WTC11 (cell line): ENCODE measurements around the gene HRNR. TPM values are rescaled to one million over a fixed set of nuclear protein-coding genes. Genes with fewer than 3 reads are reported as not detected.
A peak's percentile ranks its signal among the peaks of the same experiment; 100 is the strongest.

ENCODE experiments used
- ATAC-seq: fragments of 200-7000 bp; cut with Tn5 transposase; 2 replicates; pipeline ENCODE4 v1.10.0; 2021; ENCODE audit warnings: mild to moderate bottlenecking, moderate library complexity
- CTCF ChIA-PET: fragments of 300-600 bp; sonication (Branson Sonifier 250); formaldehyde crosslinking; loops from one replicate; lab custom pipeline; 2021; ENCODE audit warnings: antibody characterized with exemption; lab: Charles Lee
- POLR2A ChIA-PET: fragments of 350-600 bp; sonication (Branson Sonifier 250); formaldehyde crosslinking; loops from one replicate; lab custom pipeline; 2021; ENCODE audit warnings: antibody characterized with exemption; lab: Charles Lee
- DNase-seq: peaks from one replicate; pipeline ENCODE4 v3.0.0; 2021; ENCODE audit warnings: low spot score
- H3K27ac Mint-ChIP-seq: 2 replicates; pipeline ENCODE4 v1.8.0; 2021; ENCODE audit warnings: mixed read lengths
- H3K27me3 Mint-ChIP-seq: 2 replicates; pipeline ENCODE4 v1.8.0; 2021; ENCODE audit warnings: low read depth, mild to moderate bottlenecking, moderate library complexity, mixed read lengths
- H3K36me3 Mint-ChIP-seq: 2 replicates; pipeline ENCODE4 v1.8.0; 2021; ENCODE audit warnings: mixed read lengths
- H3K4me1 Mint-ChIP-seq: 2 replicates; pipeline ENCODE4 v1.8.0; 2022; ENCODE audit warnings: mixed read lengths
- H3K4me3 Mint-ChIP-seq: 2 replicates; pipeline ENCODE4 v1.8.0; 2021; ENCODE audit warnings: mild to moderate bottlenecking, moderate library complexity, mixed read lengths
- H3K9me3 Mint-ChIP-seq: 2 replicates; pipeline ENCODE4 v1.8.0; 2021; ENCODE audit warnings: mixed read lengths
- ATF1 ChIP-seq: sonication (generic); formaldehyde crosslinking; IDR thresholded peaks from 2 replicates; pipeline ENCODE4 v1.8.1; 2023; ENCODE audit warnings: mild to moderate bottlenecking, moderate library complexity, missing genetic modification reagents
- CTCF ChIP-seq: fragments of 200-600 bp; IDR thresholded peaks from 2 replicates; pipeline ENCODE4 v1.8.0; 2022; ENCODE audit warnings: antibody characterized with exemption
- EMX1 ChIP-seq: fragments of 250-450 bp; sonication (Bioruptor Pico); IDR thresholded peaks from 2 replicates; pipeline ENCODE4 v1.8.0; 2021; ENCODE audit warnings: mild to moderate bottlenecking
- HMGA2 ChIP-seq: fragments of 250-450 bp; sonication (Bioruptor Pico); IDR thresholded peaks from 2 replicates; pipeline ENCODE4 v1.4.0; 2021; ENCODE audit warnings: mild to moderate bottlenecking, moderate library complexity
- NR1H2 ChIP-seq: sonication (generic); formaldehyde crosslinking; IDR thresholded peaks from 2 replicates; pipeline ENCODE4 v1.9.0; 2021; ENCODE audit warnings: mild to moderate bottlenecking, moderate library complexity, missing genetic modification reagents
- SMAD3 ChIP-seq: sonication (generic); formaldehyde crosslinking; IDR thresholded peaks from 2 replicates; pipeline ENCODE4 v1.8.0; 2022; ENCODE audit warnings: missing genetic modification reagents, mild to moderate bottlenecking, borderline replicate concordance
- SMAD4 ChIP-seq: sonication (generic); formaldehyde crosslinking; IDR thresholded peaks from 2 replicates; pipeline ENCODE4 v1.8.0; 2022; ENCODE audit warnings: mild to moderate bottlenecking, missing genetic modification reagents
- TP53 ChIP-seq: sonication (generic); formaldehyde crosslinking; IDR thresholded peaks from 2 replicates; pipeline ENCODE4 v1.8.1; 2023; ENCODE audit warnings: mild to moderate bottlenecking, missing genetic modification reagents
- ZBTB21 ChIP-seq: sonication (generic); formaldehyde crosslinking; IDR thresholded peaks from 2 replicates; pipeline ENCODE4 v1.8.1; 2023; ENCODE audit warnings: mild to moderate bottlenecking, missing genetic modification reagents, borderline replicate concordance
- total RNA-seq: library from RNA; stranded (reverse); gene quantifications from 3 replicates; pipeline ENCODE4 v1.2.3, GENCODE V29; 2021
- TF ChIP-seq, protein P1 (sequence below): sonication (generic); formaldehyde crosslinking; IDR thresholded peaks from 2 replicates; pipeline ENCODE4 v1.8.1; 2023; ENCODE audit warnings: mild to moderate bottlenecking, missing genetic modification reagents
- TF ChIP-seq, protein P2 (sequence below): fragments of 250-450 bp; sonication (Bioruptor Pico); IDR thresholded peaks from 2 replicates; pipeline ENCODE4 v1.9.0; 2021; ENCODE audit warnings: mild to moderate bottlenecking

HRNR gene
- total RNA-seq, 1 experiment from 2014 or later, result not detected

DNA sequence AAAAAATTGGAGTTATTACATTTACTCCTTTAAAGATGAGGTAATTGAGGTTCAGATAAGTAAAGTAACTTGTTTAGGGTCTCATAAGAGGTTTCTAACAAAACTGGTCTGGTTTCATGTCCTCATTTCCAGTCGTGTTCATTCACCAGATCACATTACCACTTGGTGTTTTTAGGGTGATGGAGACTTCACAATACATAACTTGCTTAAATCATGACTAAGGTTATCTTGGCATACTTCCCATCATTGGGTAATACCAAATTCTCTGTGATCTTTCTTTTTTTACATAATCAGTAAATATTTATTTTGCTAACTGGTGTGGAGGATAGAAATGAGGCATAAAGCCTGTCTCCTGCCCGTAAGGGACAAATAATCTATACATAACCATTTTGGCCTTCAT is 33.4 kb downstream of the HRNR start (continued):
- TF ChIP-seq, protein P1, sequence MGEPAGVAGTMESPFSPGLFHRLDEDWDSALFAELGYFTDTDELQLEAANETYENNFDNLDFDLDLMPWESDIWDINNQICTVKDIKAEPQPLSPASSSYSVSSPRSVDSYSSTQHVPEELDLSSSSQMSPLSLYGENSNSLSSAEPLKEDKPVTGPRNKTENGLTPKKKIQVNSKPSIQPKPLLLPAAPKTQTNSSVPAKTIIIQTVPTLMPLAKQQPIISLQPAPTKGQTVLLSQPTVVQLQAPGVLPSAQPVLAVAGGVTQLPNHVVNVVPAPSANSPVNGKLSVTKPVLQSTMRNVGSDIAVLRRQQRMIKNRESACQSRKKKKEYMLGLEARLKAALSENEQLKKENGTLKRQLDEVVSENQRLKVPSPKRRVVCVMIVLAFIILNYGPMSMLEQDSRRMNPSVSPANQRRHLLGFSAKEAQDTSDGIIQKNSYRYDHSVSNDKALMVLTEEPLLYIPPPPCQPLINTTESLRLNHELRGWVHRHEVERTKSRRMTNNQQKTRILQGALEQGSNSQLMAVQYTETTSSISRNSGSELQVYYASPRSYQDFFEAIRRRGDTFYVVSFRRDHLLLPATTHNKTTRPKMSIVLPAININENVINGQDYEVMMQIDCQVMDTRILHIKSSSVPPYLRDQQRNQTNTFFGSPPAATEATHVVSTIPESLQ, result no peak
- TF ChIP-seq ZBTB21, result no peak
- TF ChIP-seq, protein P2, sequence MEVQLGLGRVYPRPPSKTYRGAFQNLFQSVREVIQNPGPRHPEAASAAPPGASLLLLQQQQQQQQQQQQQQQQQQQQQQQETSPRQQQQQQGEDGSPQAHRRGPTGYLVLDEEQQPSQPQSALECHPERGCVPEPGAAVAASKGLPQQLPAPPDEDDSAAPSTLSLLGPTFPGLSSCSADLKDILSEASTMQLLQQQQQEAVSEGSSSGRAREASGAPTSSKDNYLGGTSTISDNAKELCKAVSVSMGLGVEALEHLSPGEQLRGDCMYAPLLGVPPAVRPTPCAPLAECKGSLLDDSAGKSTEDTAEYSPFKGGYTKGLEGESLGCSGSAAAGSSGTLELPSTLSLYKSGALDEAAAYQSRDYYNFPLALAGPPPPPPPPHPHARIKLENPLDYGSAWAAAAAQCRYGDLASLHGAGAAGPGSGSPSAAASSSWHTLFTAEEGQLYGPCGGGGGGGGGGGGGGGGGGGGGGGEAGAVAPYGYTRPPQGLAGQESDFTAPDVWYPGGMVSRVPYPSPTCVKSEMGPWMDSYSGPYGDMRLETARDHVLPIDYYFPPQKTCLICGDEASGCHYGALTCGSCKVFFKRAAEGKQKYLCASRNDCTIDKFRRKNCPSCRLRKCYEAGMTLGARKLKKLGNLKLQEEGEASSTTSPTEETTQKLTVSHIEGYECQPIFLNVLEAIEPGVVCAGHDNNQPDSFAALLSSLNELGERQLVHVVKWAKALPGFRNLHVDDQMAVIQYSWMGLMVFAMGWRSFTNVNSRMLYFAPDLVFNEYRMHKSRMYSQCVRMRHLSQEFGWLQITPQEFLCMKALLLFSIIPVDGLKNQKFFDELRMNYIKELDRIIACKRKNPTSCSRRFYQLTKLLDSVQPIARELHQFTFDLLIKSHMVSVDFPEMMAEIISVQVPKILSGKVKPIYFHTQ, result no peak
- no peak for TF ChIP-seq TP53 (CRISPR knock-in tag)

DNA sequence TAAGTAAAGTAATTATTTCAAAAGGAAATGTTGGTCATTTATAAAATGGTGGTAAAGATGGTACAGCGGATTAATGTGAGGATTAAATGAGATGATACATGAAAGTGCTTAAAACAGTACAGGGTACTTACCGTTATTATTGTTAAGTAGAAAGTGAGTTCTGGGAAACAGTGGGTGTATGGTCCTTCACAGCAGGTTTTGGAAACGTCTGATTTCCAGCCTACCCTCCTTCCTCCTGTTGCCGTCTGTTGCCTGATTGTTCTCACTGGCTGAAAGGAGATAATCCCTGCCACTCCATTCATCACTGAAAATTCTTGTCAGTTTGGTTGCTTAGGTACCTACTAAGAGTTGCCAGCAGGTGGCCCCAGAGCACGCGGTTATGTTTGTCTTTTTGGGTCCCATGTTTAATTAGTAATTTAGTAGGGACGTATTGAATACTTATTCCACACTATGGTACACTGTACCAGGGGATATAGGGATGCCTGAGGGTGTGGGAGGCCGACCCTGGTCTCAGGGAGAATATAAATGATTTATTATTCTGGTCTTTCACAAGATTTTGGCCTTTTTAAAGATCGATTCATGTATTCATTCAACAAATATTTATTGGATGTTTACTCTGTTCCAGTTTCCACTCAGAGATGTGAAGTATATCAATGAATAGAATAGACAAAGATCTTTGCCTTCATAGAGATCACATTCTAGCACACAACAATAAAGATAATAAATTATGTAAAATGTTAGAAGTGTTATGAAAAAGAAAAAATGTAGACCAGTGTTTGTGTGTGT is 34.1 kb downstream of the HRNR start:
- DNase-seq (peak; percentile 49), ATAC-seq (peak; percentile 54)
- Mint-ChIP-seq H3K27me3 (peaks cover 14% of the 10 kb centered on the region), H3K27ac (no peak overlapping the region), H3K4me3 (no peak overlapping the region), H3K4me1 (no peaks in the 10 kb centered on the region), H3K36me3 (peaks cover 24% of the 10 kb centered on the region), H3K9me3 (peaks cover 49% of the 10 kb centered on the region)
- ChIA-PET POLR2A (no interaction called here), CTCF (interaction anchor here (0.7 to 2.0 kb wide), 3 partner anchors 106 to 269 kb away, joined by 3 to 9 read pairs (median 3); no protein-coding TSS in a partner anchor)
- TF ChIP-seq, protein P2, result no peak
- TF ChIP-seq ATF1 (CRISPR knock-in tag), result no peak
- no peak for TF ChIP-seq SMAD3 (CRISPR knock-in tag)
- TF ChIP-seq HMGA2 (CRISPR knock-in tag), result no peak
- no peak for TF ChIP-seq EMX1 (CRISPR knock-in tag)
- TF ChIP-seq, protein P1, result no peak
- no peak for TF ChIP-seq SMAD4 (CRISPR knock-in tag)

- peak; percentile 63 for DNase-seq
- ATAC-seq, result peak; percentile 66
- H3K4me3 Mint-ChIP-seq, result no peak overlapping the region
- no peaks in the 10 kb centered on the region for H3K4me1 Mint-ChIP-seq
- ChIA-PET CTCF (interaction anchor here (0.7 to 2.0 kb wide), 4 partner anchors 62 to 269 kb away, joined by 3 to 9 read pairs (median 3); no protein-coding TSS in a partner anchor), POLR2A (no interaction called here)
- H3K36me3 Mint-ChIP-seq, result peaks cover 16% of the 10 kb centered on the region
- H3K27me3 Mint-ChIP-seq, result peaks cover 17% of the 10 kb centered on the region
- H3K27ac Mint-ChIP-seq, result no peak overlapping the region
- H3K9me3 Mint-ChIP-seq, result peaks cover 45% of the 10 kb centered on the region
- TF ChIP-seq NR1H2 (no peak), CTCF (peak; percentile 71)
These were observed 35.1 kb downstream of the HRNR start for GRCh38 chr1:152188673-152189591.
